Breast epithelium (tissue), 4 donors: Measurements from ENCODE around the gene MYO1E. TPM values are rescaled to one million over a fixed set of nuclear protein-coding genes. Genes with fewer than 3 reads are reported as not detected.
"Not testable (repeated sequence)": the region's sequence is repeated elsewhere in the genome, so short reads cannot be mapped to it uniquely, and the experiment has no call there.

Experiments
- DNase-seq, 2 donors: peaks; one replicate each; pipeline ENCODE4 v3.0.0-alpha.2; 2019; ENCODE audit warnings: low spot score in 2 of 2
- H3K27ac ChIP-seq, 2 donors: fragments of 200-600 bp; sonication (generic) in 1 of 2; one replicate each; pipeline ENCODE4 v1.5.1; 2016 to 2019; ENCODE audit warnings: mild to moderate bottlenecking in 1 of 2
- H3K27me3 ChIP-seq, 2 donors: fragments of 200-600 bp; sonication (generic) in 1 of 2; one replicate each; pipeline versions ENCODE4 v1.5.1 to v1.6.0; 2017 to 2019; ENCODE audit warnings: control low read depth in 1 of 2, mild to moderate bottlenecking in 1 of 2
- H3K36me3 ChIP-seq: fragments of 200-600 bp; one replicate; pipeline ENCODE4 v1.5.1; 2019
- H3K4me1 ChIP-seq, 2 donors: fragments of 200-600 bp; sonication (generic); one replicate each; pipeline ENCODE4 v1.5.1; 2016 to 2019; ENCODE audit warnings: control low read depth in 1 of 2
- H3K4me3 ChIP-seq, 3 donors: fragments of 200-600 bp; sonication (generic); 1 replicate in 2 of 3; 2 replicates in 1 of 3; pipeline ENCODE4 v1.5.1; 2016 to 2019; ENCODE audit warnings: mild to moderate bottlenecking in 3 of 3, moderate library complexity in 2 of 3
- H3K9me3 ChIP-seq, 2 donors: fragments of 200-600 bp; sonication (generic) in 1 of 2; one replicate each; pipeline ENCODE4 v1.5.1; 2016 to 2019; ENCODE audit warnings: control low read depth in 1 of 2
- CTCF ChIP-seq, 3 donors: fragments of 450-650 bp; IDR thresholded peaks; one replicate each; pipeline ENCODE4 v1.5.1; 2016 to 2017; ENCODE audit warnings: antibody characterized with exemption in 3 of 3, mild to moderate bottlenecking in 3 of 3, moderate library complexity in 3 of 3
- POLR2A ChIP-seq: fragments of 450-650 bp; IDR thresholded peaks from one replicate; pipeline ENCODE4 v1.6.1; 2016; ENCODE audit warnings: antibody characterized with exemption, mild to moderate bottlenecking, moderate library complexity
- POLR2AphosphoS5 ChIP-seq, 3 donors: sonication (generic); formaldehyde crosslinking; IDR thresholded peaks; one replicate each; pipeline ENCODE4 v1.6.1; 2017; ENCODE audit warnings: antibody characterized with exemption in 3 of 3
- intact Hi-C: fragments of 100-400 bp; cut with DNase I; formaldehyde crosslinking; loops from one replicate; pipeline ENCODE4 v1.15.1; 2023; ENCODE audit warnings: low total_unique reads
- total RNA-seq, 3 donors: library from RNA; depleted of rRNA; stranded (reverse); fragments of >200 nt; gene quantifications; one replicate each; pipeline ENCODE4 v1.1.0, GENCODE V29; 2016

MYO1E gene
- total RNA-seq, 3 donors from 2014 or later: 51.5 to 76.1 (median 68.6) TPM

DNA sequence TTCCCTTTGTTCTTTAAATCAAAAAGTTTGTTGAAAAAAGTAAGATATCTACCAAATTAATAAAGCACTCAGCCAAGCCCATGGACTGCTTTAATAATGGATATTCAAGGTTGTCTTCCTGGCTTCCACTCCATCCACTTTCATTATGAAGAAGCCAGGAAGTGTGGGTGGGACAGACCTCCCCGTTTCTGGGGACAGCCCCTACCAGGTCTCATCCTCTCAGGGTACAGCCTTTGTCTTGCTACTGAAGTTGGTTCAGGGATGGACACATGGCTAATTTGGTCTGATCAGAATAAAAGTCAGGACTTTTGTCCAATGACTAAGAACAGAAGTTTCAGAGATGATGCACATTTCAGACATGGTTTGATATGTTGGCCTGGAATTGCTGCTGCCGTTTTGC is 235.1 kb downstream of the MYO1E start:
- intact Hi-C loops: no loop called here
- no peaks in the 10 kb centered on the region for H3K36me3 ChIP-seq
- no peak overlapping the region for H3K27ac ChIP-seq

GRCh38 chr15:59133929-59134427 is 238.7 kb downstream of the MYO1E start:
- no peak for DNase-seq
- Histone ChIP-seq H3K9me3 (no peaks in the 10 kb centered on the region), H3K27ac (no peak overlapping the region), H3K4me1 (no peaks in the 10 kb centered on the region), H3K4me3 (no peak overlapping the region), H3K27me3 (no peaks in the 10 kb centered on the region), H3K36me3 (no peaks in the 10 kb centered on the region)
- intact Hi-C loops: no loop called here
- TF ChIP-seq POLR2A (no peak), POLR2AphosphoS5 (IDR thresholded peaks at IDR 0.05) (no peak), CTCF (IDR thresholded peaks at IDR 0.05) (no peak)

More for the DNA sequence above, 235.1 kb downstream of the MYO1E start:
- Histone ChIP-seq H3K4me1 (no peaks in the 10 kb centered on the region), H3K27me3 (no peaks in the 10 kb centered on the region), H3K4me3 (no peak overlapping the region), H3K9me3 (no peaks in the 10 kb centered on the region)
- TF ChIP-seq POLR2A (no peak), CTCF (IDR thresholded peaks at IDR 0.05) (no peak), POLR2AphosphoS5 (IDR thresholded peaks at IDR 0.05) (no peak)
- DNase-seq: no peak

GRCh38 chr15:59131969-59132562 is 240.6 kb downstream of the MYO1E start:
- Histone ChIP-seq H3K27ac (no peak overlapping the region), H3K36me3 (no peaks in the 10 kb centered on the region), H3K4me1 (no peaks in the 10 kb centered on the region), H3K27me3 (no peaks in the 10 kb centered on the region), H3K9me3 (peaks cover 0 to 4% of the 10 kb centered on the region in 2 donors), H3K4me3 (no peak overlapping the region)
- intact Hi-C loops: no loop called here
- DNase-seq: no peak
- TF ChIP-seq CTCF (IDR thresholded peaks at IDR 0.05) (no peak), POLR2AphosphoS5 (IDR thresholded peaks at IDR 0.05) (no peak), POLR2A (no peak)

DNA sequence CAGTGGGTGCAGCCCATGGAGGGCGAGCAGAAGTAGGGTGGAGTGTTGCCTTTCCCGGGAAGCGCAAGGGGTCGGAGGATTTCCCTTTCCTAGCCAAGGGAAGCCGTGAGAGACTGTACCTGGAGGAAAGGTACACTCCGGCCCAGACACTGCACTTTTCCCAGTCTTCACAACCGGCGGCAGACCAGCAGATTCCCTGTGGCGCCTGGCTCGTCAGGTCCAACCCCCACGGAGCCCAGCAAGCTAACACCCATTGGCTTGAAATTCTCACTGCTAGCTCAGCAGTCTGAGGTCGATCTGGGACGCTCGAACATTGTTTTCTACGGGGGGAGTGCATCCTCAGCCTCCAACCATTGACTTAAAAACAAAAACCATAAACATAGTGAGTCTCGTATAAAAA is 241.2 kb downstream of the MYO1E start:
- H3K4me3 ChIP-seq: no peak overlapping the region
- intact Hi-C loops: no loop called here
- no peaks in the 10 kb centered on the region for H3K4me1 ChIP-seq
- no peaks in the 10 kb centered on the region for H3K27me3 ChIP-seq
- H3K36me3 ChIP-seq: no peaks in the 10 kb centered on the region
- DNase-seq: no peak
- TF ChIP-seq CTCF (IDR thresholded peaks at IDR 0.05) (no peak), POLR2A (no peak), POLR2AphosphoS5 (IDR thresholded peaks at IDR 0.05) (no peak)
- peaks cover 0 to 10% of the 10 kb centered on the region in 2 donors for H3K9me3 ChIP-seq
- no peak overlapping the region for H3K27ac ChIP-seq

GRCh38 chr15:59127255-59127654 is 245.4 kb downstream of the MYO1E start:
- H3K9me3 ChIP-seq: peaks cover 0 to 11% of the 10 kb centered on the region in 2 donors
- H3K36me3 ChIP-seq, DNase-seq, H3K27ac ChIP-seq, H3K27me3 ChIP-seq, intact Hi-C loops, H3K4me1 ChIP-seq, H3K4me3 ChIP-seq: not testable (repeated sequence)

DNA sequence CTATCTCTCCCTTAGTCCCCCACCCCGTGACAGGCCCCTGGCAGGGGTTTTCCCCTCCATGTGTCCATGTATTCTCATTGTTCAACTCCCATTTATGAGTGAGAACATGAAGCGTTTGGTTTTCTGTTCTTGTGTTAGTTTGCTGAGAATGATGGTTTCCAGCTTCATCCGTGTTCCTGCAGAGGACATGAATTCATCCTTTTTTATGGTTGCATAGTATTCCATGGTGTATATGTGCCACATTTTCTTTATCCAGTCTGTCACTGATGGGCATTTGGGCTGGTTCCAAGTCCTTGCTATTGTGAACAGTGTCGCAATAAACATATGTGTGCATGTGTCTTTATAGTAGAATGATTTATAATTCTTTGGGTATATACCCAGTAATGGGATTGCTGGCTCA is 247.0 kb downstream of the MYO1E start:
- H3K4me3 ChIP-seq, intact Hi-C loops: not testable (repeated sequence)

More for the DNA sequence above, 247.0 kb downstream of the MYO1E start:
- peaks cover 0 to 11% of the 10 kb centered on the region in 2 donors for H3K9me3 ChIP-seq
- H3K36me3 ChIP-seq, H3K27ac ChIP-seq, H3K27me3 ChIP-seq, DNase-seq, H3K4me1 ChIP-seq: not testable (repeated sequence)
